Progenitor cell of endocrine pancreas (in vitro differentiated cells): ENCODE results near the gene IFNL3. TPM values are rescaled to one million over a fixed set of nuclear protein-coding genes. Genes with fewer than 3 reads are reported as not detected.

Source experiments
- DNase-seq: peaks from one replicate; pipeline ENCODE4 v3.0.0; 2021; ENCODE audit warnings: low spot score; ENCODE audit not compliant: unreplicated experiment
- H3K27ac Mint-ChIP-seq: 2 replicates; pipeline ENCODE4 v1.8.0; 2021; ENCODE audit warnings: mild to moderate bottlenecking, moderate library complexity, mixed read lengths
- H3K27me3 Mint-ChIP-seq: 2 replicates; pipeline ENCODE4 v1.8.0; 2021; ENCODE audit warnings: mixed read lengths
- H3K36me3 Mint-ChIP-seq: 2 replicates; pipeline ENCODE4 v1.8.0; 2022; ENCODE audit warnings: mixed read lengths; ENCODE audit not compliant: insufficient read depth
- H3K4me1 Mint-ChIP-seq: 2 replicates; pipeline ENCODE4 v1.8.0; 2021; ENCODE audit warnings: low read depth, mixed read lengths
- H3K4me3 Mint-ChIP-seq: 2 replicates; pipeline ENCODE4 v1.8.0; 2021; ENCODE audit warnings: low read depth, mild to moderate bottlenecking, moderate library complexity, mixed read lengths
- H3K9me3 Mint-ChIP-seq: 2 replicates; pipeline ENCODE4 v1.8.0; 2021; ENCODE audit warnings: low read depth, mixed read lengths
- total RNA-seq: library from RNA; stranded (reverse); gene quantifications from 2 replicates; pipeline ENCODE4 v1.2.1, GENCODE V29; 2021
- TF ChIP-seq, protein P1 (sequence below): fragments of 200-600 bp; sonication (generic); IDR thresholded peaks from one replicate; pipeline ENCODE4 v1.5.0; 2021; ENCODE audit warnings: antibody characterized with exemption, mild to moderate bottlenecking; ENCODE audit not compliant: unreplicated experiment

IFNL3 gene
- total RNA-seq, 1 donor from 2014 or later: not detected

DNA sequence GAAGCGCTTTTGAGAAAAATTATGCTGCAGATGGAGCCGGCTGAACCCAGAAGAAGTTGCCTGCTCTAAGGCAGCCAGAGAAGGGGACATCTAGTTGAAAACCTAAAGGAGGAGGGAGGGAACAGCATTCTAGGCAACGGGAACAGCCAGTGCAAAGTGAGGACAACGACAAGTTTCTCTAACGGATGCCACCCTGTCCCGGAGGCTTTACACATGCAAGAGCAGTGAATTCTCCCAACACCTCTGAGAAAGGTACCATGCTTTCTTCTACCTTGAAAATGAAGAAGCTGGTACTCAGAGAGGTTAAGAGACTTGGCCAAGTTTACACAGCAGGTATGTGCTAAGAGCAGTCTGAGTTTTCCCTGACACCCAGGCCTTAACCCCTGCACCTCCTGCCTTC lies 5.9 kb downstream of the IFNL3 start:
- H3K27ac Mint-ChIP-seq: no peak overlapping the region
- H3K36me3 Mint-ChIP-seq: no peaks in the 10 kb centered on the region
- H3K4me1 Mint-ChIP-seq: no peaks in the 10 kb centered on the region
- no peak overlapping the region for H3K4me3 Mint-ChIP-seq
- peaks cover 54% of the 10 kb centered on the region for H3K27me3 Mint-ChIP-seq
- TF ChIP-seq, protein P1, sequence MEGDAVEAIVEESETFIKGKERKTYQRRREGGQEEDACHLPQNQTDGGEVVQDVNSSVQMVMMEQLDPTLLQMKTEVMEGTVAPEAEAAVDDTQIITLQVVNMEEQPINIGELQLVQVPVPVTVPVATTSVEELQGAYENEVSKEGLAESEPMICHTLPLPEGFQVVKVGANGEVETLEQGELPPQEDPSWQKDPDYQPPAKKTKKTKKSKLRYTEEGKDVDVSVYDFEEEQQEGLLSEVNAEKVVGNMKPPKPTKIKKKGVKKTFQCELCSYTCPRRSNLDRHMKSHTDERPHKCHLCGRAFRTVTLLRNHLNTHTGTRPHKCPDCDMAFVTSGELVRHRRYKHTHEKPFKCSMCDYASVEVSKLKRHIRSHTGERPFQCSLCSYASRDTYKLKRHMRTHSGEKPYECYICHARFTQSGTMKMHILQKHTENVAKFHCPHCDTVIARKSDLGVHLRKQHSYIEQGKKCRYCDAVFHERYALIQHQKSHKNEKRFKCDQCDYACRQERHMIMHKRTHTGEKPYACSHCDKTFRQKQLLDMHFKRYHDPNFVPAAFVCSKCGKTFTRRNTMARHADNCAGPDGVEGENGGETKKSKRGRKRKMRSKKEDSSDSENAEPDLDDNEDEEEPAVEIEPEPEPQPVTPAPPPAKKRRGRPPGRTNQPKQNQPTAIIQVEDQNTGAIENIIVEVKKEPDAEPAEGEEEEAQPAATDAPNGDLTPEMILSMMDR: no peak
- no peaks in the 10 kb centered on the region for H3K9me3 Mint-ChIP-seq
- no peak for DNase-seq

DNA sequence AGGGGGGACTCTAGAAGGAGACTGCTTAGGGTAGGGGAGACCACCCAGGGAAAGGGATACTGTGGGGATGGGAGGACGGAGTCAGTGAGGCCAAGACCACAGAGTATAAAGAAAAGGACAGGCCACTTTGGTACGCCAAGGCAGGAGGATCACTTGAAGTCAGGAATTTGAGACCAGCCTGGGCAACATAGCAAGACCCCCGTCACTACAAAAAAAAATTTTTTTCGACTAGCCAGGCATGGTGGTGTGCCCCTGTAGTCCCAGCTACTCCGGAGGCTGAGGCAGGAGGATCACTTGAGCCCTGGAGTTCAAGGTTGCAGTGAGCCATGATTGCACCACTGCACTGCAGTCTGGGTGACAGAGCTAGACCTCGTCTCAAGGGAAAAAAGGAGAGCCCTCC lies 6.6 kb downstream of the IFNL3 start:
- Mint-ChIP-seq H3K27me3 (peaks cover 53% of the 10 kb centered on the region), H3K4me1 (no peaks in the 10 kb centered on the region), H3K36me3 (no peaks in the 10 kb centered on the region), H3K27ac (no peak overlapping the region), H3K9me3 (no peaks in the 10 kb centered on the region), H3K4me3 (no peak overlapping the region)
- TF ChIP-seq, protein P1: no peak
- DNase-seq: no peak

GRCh38 chr19:39237200-39238184 lies 7.3 kb downstream of the IFNL3 start:
- Mint-ChIP-seq H3K36me3 (no peaks in the 10 kb centered on the region), H3K4me1 (no peaks in the 10 kb centered on the region), H3K27me3 (peaks cover 55% of the 10 kb centered on the region), H3K27ac (no peak overlapping the region), H3K9me3 (no peaks in the 10 kb centered on the region), H3K4me3 (no peak overlapping the region)
- TF ChIP-seq, protein P1: no peak
- no peak for DNase-seq

DNA sequence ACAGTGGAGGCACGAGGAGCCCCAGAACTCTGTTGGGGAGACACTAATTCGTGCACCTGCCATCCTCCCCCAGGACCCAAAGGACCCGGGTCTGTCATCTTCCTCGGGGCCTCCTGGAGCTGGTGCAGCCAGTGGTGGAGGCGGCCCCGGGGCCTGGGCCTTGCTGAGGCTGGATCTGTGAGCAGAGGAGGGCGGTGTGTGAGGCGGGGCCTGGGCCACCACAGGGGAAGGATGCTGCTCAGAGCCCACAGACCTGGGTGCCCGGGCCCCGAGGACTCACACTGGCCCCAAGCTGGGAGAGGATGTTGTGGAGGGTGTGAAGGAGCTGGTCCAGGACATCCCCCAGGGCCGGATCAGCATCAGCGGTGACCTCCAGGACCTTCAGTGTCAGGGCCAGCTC lies 8.3 kb downstream of the IFNL3 start:
- no peak for DNase-seq
- Mint-ChIP-seq H3K4me3 (no peak overlapping the region), H3K4me1 (no peaks in the 10 kb centered on the region), H3K9me3 (no peaks in the 10 kb centered on the region), H3K27me3 (peaks cover 59% of the 10 kb centered on the region), H3K36me3 (no peaks in the 10 kb centered on the region), H3K27ac (no peak overlapping the region)
- TF ChIP-seq, protein P1: no peak

- Mint-ChIP-seq H3K9me3 (no peaks in the 10 kb centered on the region), H3K36me3 (no peaks in the 10 kb centered on the region), H3K4me1 (no peaks in the 10 kb centered on the region), H3K4me3 (no peak overlapping the region), H3K27ac (no peak overlapping the region), H3K27me3 (peaks cover 54% of the 10 kb centered on the region)
- no peak for DNase-seq
- TF ChIP-seq, protein P1: no peak
These were observed 12.1 kb downstream of the IFNL3 start for GRCh38 chr19:39232708-39233107.
